K562 (cell line): ENCODE results near the gene KRT75. TPM values are rescaled to one million over a fixed set of nuclear protein-coding genes. Genes with fewer than 3 reads are reported as not detected.

ENCODE experiments used
- ATAC-seq: fragments of 200-7000 bp; cut with Tn5 transposase; 3 replicates; pipeline ENCODE4 v1.9.1; 2020; ENCODE audit warnings: moderate library complexity
- BruUV-seq: library from RNA; stranded (reverse); fragments of 400-500 nt; replicated peaks from 2 replicates; lab custom pipeline; 2021; lab: Mats Ljungman, UMichigan
- CTCF ChIA-PET: fragments of 300-600 bp; formaldehyde crosslinking; extraction: SDS; loops from one replicate; lab custom pipeline; 2021; ENCODE audit warnings: low intra/inter-chr PET ratio; lab: Yijun Ruan, JAX
- POLR2A ChIA-PET: fragments of 300-600, 350-650 bp; sonication (Branson Sonifier 250); formaldehyde crosslinking; extraction: SDS; loops from one replicate; lab custom pipeline; 2021; ENCODE audit warnings: antibody characterized with exemption, inconsistent platforms; lab: Yijun Ruan, JAX
- DNase-seq, 4 experiments: peaks; one replicate each; pipeline versions ENCODE4 v3.0.0 to v3.0.0-alpha.2; 2011 to 2018; ENCODE audit warnings: low spot score in 3 of 4, mixed read lengths in 3 of 4; ENCODE audit errors: extremely low read depth in 1 of 4
- FAIRE-seq: peaks from 2 replicates; lab custom pipeline; 2011; peaks lifted over from hg19 to GRCh38; lab: Jason Lieb, UNC
- H2AFZ ChIP-seq: 2 replicates; pipeline ENCODE4 v1.6.0; 2011; ENCODE audit warnings: low read depth, low read length, control low read depth, inconsistent platforms
- H3K27ac ChIP-seq: fragments of 200-600 bp; 3 replicates; pipeline ENCODE4 v1.8.0; 2011; ENCODE audit warnings: low read depth, mild to moderate bottlenecking, control low read depth, inconsistent platforms, low read length, moderate library complexity, mixed read lengths; ENCODE audit errors: extremely low read depth
- H3K27me3 ChIP-seq, 2 experiments: fragments of 300-600 bp in 1 of 2; 2 replicates in 1 of 2; 3 replicates in 1 of 2; pipeline versions ENCODE4 v1.6.0 to v1.8.0; 2011; ENCODE audit warnings: inconsistent platforms in 2 of 2, low read length in 2 of 2, mild to moderate bottlenecking in 1 of 2, mixed read lengths in 1 of 2, moderate library complexity in 1 of 2; ENCODE audit not compliant: control insufficient read depth in 2 of 2, insufficient read depth in 2 of 2
- H3K36me3 ChIP-seq: fragments of 300-600 bp; 3 replicates; pipeline ENCODE4 v1.8.0; 2011; ENCODE audit warnings: mild to moderate bottlenecking, low read length, inconsistent platforms; ENCODE audit not compliant: control insufficient read depth, insufficient read depth
- H3K4me1 ChIP-seq, 2 experiments: fragments of 200-600 bp in 1 of 2; replicated peaks in 1 of 2; 2 replicates in 1 of 2; 3 replicates in 1 of 2; pipeline versions ENCODE4 v1.5.1 to v1.8.0; 2011; ENCODE audit warnings: inconsistent platforms in 2 of 2, low read length in 2 of 2, mild to moderate bottlenecking in 1 of 2, mixed read lengths in 1 of 2, moderate library complexity in 1 of 2; ENCODE audit not compliant: control insufficient read depth in 2 of 2, insufficient read depth in 2 of 2
- H3K4me2 ChIP-seq: 2 replicates; pipeline ENCODE4 v1.6.1; 2011; ENCODE audit warnings: low read length, control low read depth, inconsistent platforms, mixed read lengths; ENCODE audit not compliant: insufficient read depth
- H3K4me3 ChIP-seq: fragments of 200-600 bp; sonication (generic), shearing (Covaris generic); 2 replicates; pipeline ENCODE4 v1.5.1; 2016; ENCODE audit warnings: control low read depth, inconsistent platforms
- H3K79me2 ChIP-seq: fragments of 200-600 bp; 3 replicates; pipeline ENCODE4 v1.8.0; 2011; ENCODE audit warnings: low read length, inconsistent platforms; ENCODE audit not compliant: control insufficient read depth, insufficient read depth
- H3K9ac ChIP-seq, 2 experiments: 2 replicates each; pipeline versions ENCODE4 v1.6.0 to v1.6.1; 2011; ENCODE audit warnings: low read depth in 2 of 2, low read length in 2 of 2, control low read depth in 1 of 2, inconsistent platforms in 1 of 2, mild to moderate bottlenecking in 1 of 2, mixed read lengths in 1 of 2; ENCODE audit not compliant: insufficient read depth in 1 of 2
- H3K9me1 ChIP-seq: one replicate; pipeline ENCODE4 v1.6.0; 2011; ENCODE audit warnings: inconsistent platforms, mild to moderate bottlenecking, low read length, moderate library complexity; ENCODE audit not compliant: control insufficient read depth, insufficient read depth
- H3K9me3 ChIP-seq: replicated peaks from 2 replicates; pipeline ENCODE4 v1.5.1; 2011; ENCODE audit warnings: low read depth, low read length, inconsistent platforms; ENCODE audit not compliant: control insufficient read depth, insufficient read depth
- H4K20me1 ChIP-seq: replicated peaks from 2 replicates; pipeline ENCODE4 v1.6.1; 2011; ENCODE audit warnings: low read length, inconsistent platforms, mixed read lengths; ENCODE audit not compliant: control insufficient read depth, insufficient read depth
- ARID3A ChIP-seq: IDR thresholded peaks from 2 replicates; pipeline ENCODE4 v1.6.1; 2012; ENCODE audit warnings: low read depth, low read length, improper control_type of control experiment, borderline replicate concordance
- CTCFL ChIP-seq: IDR thresholded peaks from 2 replicates; pipeline ENCODE4 v1.6.1; 2011; ENCODE audit warnings: borderline replicate concordance, low read depth, mild to moderate bottlenecking, moderate library complexity, low read length; ENCODE audit not compliant: insufficient read depth, poor library complexity, severe bottlenecking
- GTF2B ChIP-seq: IDR thresholded peaks from 2 replicates; pipeline ENCODE4 v1.6.1; 2011; ENCODE audit not compliant: insufficient read length; ENCODE audit errors: extremely low read depth
- HES1 ChIP-seq: fragments of 450-650 bp; IDR thresholded peaks from 2 replicates; pipeline ENCODE4 v1.6.1; 2016; ENCODE audit warnings: low read depth, mild to moderate bottlenecking, moderate library complexity
- HEY1 ChIP-seq: fragments of 250-450 bp; sonication (Bioruptor Pico); IDR thresholded peaks from 2 replicates; pipeline ENCODE4 v1.5.0; 2020; ENCODE audit warnings: mild to moderate bottlenecking, moderate library complexity, borderline replicate concordance
- PURB ChIP-seq: sonication (generic); formaldehyde crosslinking; IDR thresholded peaks from 2 replicates; pipeline ENCODE4 v1.9.0; 2021; ENCODE audit warnings: low read depth, mild to moderate bottlenecking, missing genetic modification reagents
- RBFOX2 ChIP-seq: fragments of 200-400 bp; formaldehyde crosslinking; IDR thresholded peaks from 2 replicates; pipeline ENCODE4 v1.6.1; 2017; ENCODE audit warnings: low read depth, mild to moderate bottlenecking, low read length, moderate library complexity
- STAT5B ChIP-seq: fragments of 250-450 bp; sonication (Bioruptor Pico); IDR thresholded peaks from 2 replicates; pipeline ENCODE4 v1.8.0; 2021; ENCODE audit warnings: mild to moderate bottlenecking, inconsistent platforms
- U2AF2 ChIP-seq: fragments of 200-400 bp; formaldehyde crosslinking; optimal IDR thresholded peaks from 2 replicates; pipeline ENCODE3; 2017; ENCODE audit warnings: low read depth, mild to moderate bottlenecking, low read length
- ZBTB43 ChIP-seq: sonication (generic); formaldehyde crosslinking; IDR thresholded peaks from 2 replicates; pipeline ENCODE4 v1.8.0; 2023; ENCODE audit warnings: mild to moderate bottlenecking, missing genetic modification reagents
- ZNF512 ChIP-seq: IDR thresholded peaks from 2 replicates; pipeline ENCODE4 v1.6.1; 2016; ENCODE audit warnings: missing genetic modification characterization, missing compliant biosample characterization
- WGBS: fragments of 100-300 bp; shearing (Covaris generic); methylation state at CpG from one replicate; pipeline ENCODE4 v1.1.6; 2016; ENCODE audit warnings: low coverage, mixed read lengths; ENCODE audit not compliant: insufficient coverage; ENCODE audit errors: missing lambda C conversion rate; 5-methylcytosine and 5-hydroxymethylcytosine counted together
- in situ Hi-C: fragments of 300-500 bp; cut with MboI; formaldehyde crosslinking; loops from 4 replicates; pipeline ENCODE4 v1.15.0; 2018; ENCODE audit warnings: inconsistent platforms, mixed read lengths
- intact Hi-C: fragments of 100-400 bp; cut with micrococcal nuclease; formaldehyde crosslinking; loops from 2 replicates; pipeline ENCODE4 v1.14.2; 2022
- polyA plus RNA-seq, 8 experiments: library from polyadenylated mRNA; depleted of rRNA in 4 of 8; stranded (reverse) in 5 of 8; unstranded in 3 of 8; fragments of >200 nt; fragmentation: Nextera tagmentation in 2 of 8; fragmentation: Illumina TruSeq in 1 of 8; extraction: Ambion mirVana in 2 of 8; extraction: Trizol in 1 of 8; gene quantifications; 2 replicates each; pipeline versions ENCODE4 v1.2.1 to v1.2.3, GENCODE V29; 2011 to 2014; ENCODE audit warnings: inconsistent platforms in 1 of 8, missing spikeins in 1 of 8
- total RNA-seq, 7 experiments: library from RNA; depleted of rRNA in 6 of 7; stranded (reverse); fragments of >200 nt in 6 of 7; fragmentation: Illumina TruSeq in 2 of 7; extraction: Trizol in 2 of 7; gene quantifications; 2 replicates each; pipeline versions ENCODE4 v1.2.1 to v1.2.3, GENCODE V29; 2011 to 2021; ENCODE audit warnings: low replicate concordance in 1 of 7

KRT75 gene
- total and polyA plus RNA-seq, 9 of the 15 experiments (the other 6 are each of a cell fraction or from before 2014, with no cell fraction given) = not detected

- no peak within 1 kb of the TSS for H3K4me2 ChIP-seq
- CTCF ChIA-PET = no interaction called here
- intact Hi-C loops = no loop called here
Observed at GRCh38 chr12:52452101-52452500, 17.9 kb upstream of the KRT75 start, which contains the start of gene KRT6B. Gene KRT6B (minus strand): TSS chr12:52452146. CDS start chr12:52452078, 68 bp downstream.

More at GRCh38 chr12:52452101-52452500, 17.9 kb upstream of the KRT75 start, which contains the start of gene KRT6B:
- FAIRE-seq (no peak), ATAC-seq (no peak), DNase-seq (no peak)
- Histone ChIP-seq H3K4me3 (no peak within 1 kb of the TSS), H3K9me3 (no peaks in the 10 kb centered on the region), H3K79me2 (no peaks in the 10 kb centered on the region), H3K36me3 (no peaks in the 10 kb centered on the region), H2AFZ (no peak within 1 kb of the TSS), H3K9ac (no peak within 1 kb of the TSS), H3K27me3 (peaks cover 2 to 21% of the 10 kb centered on the region in 2 experiments; a peak in 2 of 5 replicates), H4K20me1 (no peaks in the 10 kb centered on the region; the same call in 1 of the 2 replicates), H3K27ac (no peak within 1 kb of the TSS), H3K9me1 (no peaks in the 10 kb centered on the region), H3K4me1 (no peaks in the 10 kb centered on the region)
- TF ChIP-seq RBFOX2 = no peak
- TF ChIP-seq ARID3A = no peak
- no peak for TF ChIP-seq ZNF512 (tag)
- no peak for TF ChIP-seq HES1
- no peak for TF ChIP-seq STAT5B (CRISPR knock-in tag)
- no peak for TF ChIP-seq CTCFL
- TF ChIP-seq ZBTB43 (CRISPR knock-in tag) = no peak
- TF ChIP-seq HEY1 (CRISPR knock-in tag) = no peak
- TF ChIP-seq PURB (CRISPR knock-in tag) = no peak
- TF ChIP-seq GTF2B = no peak
- TF ChIP-seq U2AF2 = no peak
- no TSS peak for BruUV-seq
- in situ Hi-C loops = no loop called here
- 0% methylated on average over 6 of the region's 6 CpGs for WGBS
- POLR2A ChIA-PET = no interaction called here
